SIG-M5 treated with dmso at 0.1 percent for 504 hours (cell line): ENCODE data around the gene RABGAP1.

ENCODE experiments used
- DNase-seq: peaks from one replicate; lab custom pipeline; 2025; ENCODE audit not compliant: unreplicated experiment; lab: John Stamatoyannopoulos, UW

Gene RABGAP1

GRCh38 chr9:123044586-123044985 is 103.8 kb downstream of the RABGAP1 start:
- no peak for DNase-seq

GRCh38 chr9:123046406-123047195 is 105.8 kb downstream of the RABGAP1 start:
- DNase-seq, result no peak

- no peak for DNase-seq
These were observed 107.9 kb downstream of the RABGAP1 start for GRCh38 chr9:123048748-123049147.

DNA sequence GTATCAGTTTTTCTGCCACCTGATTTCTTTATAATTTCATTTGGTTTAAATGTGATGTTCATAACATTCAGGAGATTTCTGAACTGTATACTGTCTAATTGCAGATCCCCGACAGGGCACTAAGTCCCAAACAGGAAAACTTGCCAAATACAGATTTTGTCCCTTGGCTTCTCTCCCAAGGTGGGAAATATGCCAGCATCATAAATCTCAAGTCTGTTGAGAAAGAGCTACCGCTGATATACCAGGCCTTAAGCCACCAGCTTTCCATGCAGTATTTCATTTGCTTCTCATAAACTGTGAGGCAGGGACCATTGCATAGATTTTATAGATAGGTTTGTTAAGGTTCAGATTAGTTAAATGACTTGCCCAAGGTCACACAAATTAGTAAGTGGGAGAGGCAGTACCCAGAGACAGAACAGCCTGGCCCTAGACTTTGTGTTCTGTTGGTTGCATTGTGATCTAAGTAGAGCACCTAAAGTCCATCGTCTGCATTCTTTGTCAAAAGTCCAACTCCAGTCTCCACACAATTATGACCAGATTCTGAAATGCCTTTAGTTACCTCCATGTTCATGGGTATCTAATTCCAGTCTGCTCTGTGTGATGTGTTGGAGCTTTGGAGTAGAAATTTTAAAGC is 108.9 kb downstream of the RABGAP1 start:
- no peak for DNase-seq

- DNase-seq, result no peak
These were observed 112.2 kb downstream of the RABGAP1 start for GRCh38 chr9:123053046-123053445.

GRCh38 chr9:123053711-123054110 is 112.9 kb downstream of the RABGAP1 start:
- DNase-seq, result no peak

- DNase-seq, result no peak
These were observed 118.0 kb downstream of the RABGAP1 start for GRCh38 chr9:123058834-123059233.

DNA sequence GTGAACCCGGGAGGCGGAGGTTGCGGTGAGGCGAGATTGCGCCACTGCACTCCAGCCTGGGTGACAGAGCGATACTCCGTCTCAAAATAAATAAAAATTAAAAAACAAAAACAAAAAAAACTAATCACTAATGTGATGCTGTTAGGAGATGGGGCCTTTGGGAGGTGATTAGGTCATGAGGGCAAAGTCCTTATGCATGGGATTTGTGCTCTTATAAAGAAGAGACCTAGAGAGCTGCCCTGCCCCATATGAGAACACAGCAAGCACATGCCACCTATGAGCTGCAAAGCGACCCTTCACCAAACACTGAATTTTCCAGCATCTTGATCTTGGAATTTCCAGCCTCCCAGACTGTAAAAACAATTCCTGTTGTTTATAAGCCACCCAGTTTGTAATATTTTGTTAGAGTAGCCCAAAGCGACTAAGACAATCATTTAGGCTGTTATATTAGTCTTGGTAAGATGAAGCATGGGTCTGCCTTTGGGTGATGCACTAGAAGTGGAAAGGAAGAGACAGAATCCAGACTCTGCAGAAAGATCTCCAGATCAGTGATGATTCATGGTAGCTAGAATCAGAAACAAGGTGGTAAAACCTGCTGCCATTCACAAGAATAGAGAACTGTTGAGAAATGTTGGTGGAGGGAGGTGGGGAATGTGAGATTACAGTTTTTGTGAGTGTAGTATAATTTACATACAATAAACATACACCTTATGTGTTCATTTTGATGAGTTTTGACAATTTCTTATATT is 118.8 kb downstream of the RABGAP1 start:
- no peak for DNase-seq

GRCh38 chr9:123061216-123061615 is 120.4 kb downstream of the RABGAP1 start:
- no peak for DNase-seq

DNA sequence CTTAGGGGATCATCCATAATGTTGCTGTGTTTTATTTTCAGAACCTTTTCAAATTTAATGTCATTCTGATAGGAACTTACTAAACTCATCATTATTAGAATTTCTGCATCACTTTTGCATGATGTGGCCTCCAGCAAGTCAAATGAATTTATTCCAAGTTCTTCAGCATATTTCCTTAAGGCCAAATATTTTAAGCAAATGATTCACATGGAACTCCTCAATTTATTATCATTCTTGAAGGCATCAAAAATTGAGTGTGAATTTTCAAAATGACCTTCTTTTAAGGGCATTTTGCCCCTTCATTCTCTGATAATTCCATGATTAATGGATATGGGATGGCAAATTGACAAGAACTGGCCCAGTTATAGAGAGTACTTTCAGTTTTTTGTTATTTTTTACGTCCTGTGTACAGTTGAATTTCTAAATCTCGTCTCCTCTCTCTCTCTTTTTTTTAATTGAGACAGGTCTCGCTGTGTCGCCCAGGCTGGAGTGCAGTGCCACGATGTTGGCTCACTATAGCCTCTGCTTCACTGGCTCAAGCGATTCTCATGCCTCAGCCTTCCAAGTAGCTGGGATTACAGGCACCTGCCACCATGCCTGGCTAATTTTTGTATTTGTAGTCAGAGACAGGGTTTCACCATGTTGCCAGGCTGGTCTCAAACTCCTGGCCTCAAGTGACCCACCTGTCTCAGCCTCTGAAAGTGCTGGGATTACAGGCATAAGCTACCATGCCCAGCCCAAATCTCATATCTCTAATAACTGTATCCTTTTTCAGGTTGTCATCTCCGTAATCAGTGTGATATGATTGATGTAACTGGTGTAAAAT is 121.7 kb downstream of the RABGAP1 start:
- no peak for DNase-seq

DNA sequence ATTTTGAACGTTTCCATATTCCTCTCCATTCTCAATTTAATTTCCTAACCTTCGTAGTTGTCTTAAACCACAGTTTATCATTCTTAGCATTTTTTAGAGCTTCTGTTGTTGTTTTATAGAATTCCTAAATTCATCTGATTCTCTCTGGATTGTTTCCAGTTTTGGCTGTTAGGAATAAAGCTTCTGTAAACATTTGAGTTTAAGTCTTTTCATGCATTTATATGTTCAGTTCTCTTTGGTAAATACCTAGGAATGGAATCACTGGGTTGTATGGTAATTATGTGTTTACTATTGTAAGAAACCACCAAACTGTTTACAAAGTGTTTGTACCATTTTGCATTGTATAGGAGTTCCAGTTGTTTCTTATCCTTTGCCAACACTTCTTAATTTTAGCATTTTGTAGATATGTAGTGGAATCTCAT is 122.4 kb downstream of the RABGAP1 start:
- DNase-seq, result no peak

DNA sequence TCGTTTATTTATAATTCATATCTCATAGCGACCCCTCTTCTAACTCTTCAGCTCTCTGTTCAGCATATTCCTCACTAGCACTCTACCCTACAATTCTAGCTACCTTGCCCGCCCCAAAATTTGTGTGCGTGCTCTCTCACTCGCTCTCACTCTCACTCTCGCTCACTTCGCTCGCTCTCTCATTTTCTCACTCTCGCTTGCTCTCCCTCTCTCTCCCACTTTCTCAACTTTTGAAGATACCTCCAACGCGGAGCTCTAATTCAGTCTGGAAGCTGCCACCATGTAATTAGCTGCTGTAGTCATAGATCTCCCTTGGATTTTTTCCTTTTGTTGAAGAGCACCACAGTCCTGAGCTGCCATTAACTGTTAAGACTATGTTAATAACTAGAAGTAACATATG is 123.1 kb downstream of the RABGAP1 start:
- no peak for DNase-seq

- DNase-seq, result no peak
These were observed 123.9 kb downstream of the RABGAP1 start for GRCh38 chr9:123064716-123065115.

GRCh38 chr9:123065196-123065595 is 124.4 kb downstream of the RABGAP1 start:
- no peak for DNase-seq

DNA sequence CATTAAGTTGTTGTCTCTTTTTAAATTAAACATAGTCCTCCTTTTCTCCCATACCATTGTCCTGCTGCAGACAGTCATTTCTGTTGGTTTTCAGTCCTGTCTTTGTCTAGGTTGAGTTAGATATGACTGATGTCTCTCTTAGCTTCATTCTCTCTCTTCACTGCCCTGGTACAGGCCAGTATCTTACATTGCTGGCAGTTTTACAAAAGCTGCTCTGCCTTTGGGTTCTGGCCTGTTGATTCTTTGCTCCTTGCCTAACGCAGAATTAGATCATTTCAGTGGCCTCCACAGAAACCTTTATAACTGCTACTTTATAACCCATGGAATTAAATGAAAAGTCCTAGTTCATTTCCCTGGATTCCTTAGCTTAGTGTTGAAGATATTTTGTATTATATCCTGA is 126.3 kb downstream of the RABGAP1 start:
- no peak for DNase-seq

- no peak for DNase-seq
These were observed 128.2 kb downstream of the RABGAP1 start for GRCh38 chr9:123069010-123069481.

DNA sequence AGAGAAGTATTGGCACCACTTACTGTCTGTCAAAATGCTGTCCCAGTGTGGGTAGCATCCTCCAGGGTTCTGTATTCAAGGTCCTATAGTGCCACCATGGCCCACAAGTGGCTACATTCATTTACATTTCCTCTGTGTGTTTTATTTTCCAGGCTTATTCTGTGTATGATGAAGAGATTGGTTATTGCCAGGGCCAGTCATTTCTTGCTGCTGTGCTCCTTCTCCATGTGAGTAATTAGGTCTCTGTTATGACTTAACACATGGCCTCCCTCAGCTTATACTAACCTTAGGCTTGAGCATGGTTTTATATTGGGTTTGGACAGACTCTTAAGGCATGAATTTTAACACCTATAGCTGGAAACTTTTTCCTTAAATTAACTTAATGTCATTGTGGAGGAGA is 129.4 kb downstream of the RABGAP1 start:
- no peak for DNase-seq

DNA sequence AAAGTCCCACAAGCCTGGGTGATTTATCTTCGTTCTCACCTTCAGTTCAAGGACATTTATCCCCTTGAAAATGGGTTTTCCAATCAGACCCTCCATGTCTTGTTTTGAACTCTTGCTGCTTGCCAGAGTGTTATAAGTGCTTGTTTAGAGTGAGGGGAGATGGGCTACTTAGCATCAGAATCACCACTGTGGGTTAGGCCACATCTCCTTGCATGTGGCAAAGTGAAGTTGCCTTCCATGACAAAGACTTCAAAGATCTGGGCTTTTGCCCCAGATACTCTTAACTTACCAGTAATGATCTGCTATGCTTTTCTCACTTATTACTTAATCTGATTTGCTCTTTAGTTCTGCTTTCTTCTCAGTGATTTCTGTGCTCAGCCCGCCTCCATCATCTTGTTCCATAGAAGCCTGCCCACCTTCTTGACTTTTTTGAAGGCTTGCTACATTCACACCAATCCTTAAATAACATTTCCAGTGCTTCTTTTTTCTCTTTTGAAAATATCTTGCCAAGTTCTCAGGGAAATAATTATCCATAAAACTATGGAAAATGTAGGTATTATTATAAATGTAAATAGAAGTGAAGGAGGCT is 131.7 kb downstream of the RABGAP1 start:
- DNase-seq, result no peak

DNA sequence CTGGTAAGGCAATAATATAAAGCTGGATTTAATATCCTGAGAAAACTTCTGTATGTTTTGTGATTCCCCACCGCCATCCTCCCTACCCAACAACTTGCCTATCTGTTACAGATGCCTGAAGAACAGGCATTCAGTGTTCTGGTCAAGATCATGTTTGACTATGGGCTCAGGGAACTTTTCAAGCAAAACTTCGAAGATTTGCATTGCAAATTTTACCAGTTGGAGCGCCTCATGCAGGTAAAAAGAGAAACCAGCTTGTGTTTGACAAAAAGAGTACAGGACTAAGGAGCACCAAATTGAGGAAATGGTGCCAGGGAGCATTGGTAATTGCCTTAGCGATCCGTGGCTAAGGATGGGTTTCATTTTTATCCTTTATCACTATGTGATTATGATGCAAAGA is 132.6 kb downstream of the RABGAP1 start:
- no peak for DNase-seq

- DNase-seq, result no peak
These were observed 133.2 kb downstream of the RABGAP1 start for GRCh38 chr9:123073991-123074422.

DNA sequence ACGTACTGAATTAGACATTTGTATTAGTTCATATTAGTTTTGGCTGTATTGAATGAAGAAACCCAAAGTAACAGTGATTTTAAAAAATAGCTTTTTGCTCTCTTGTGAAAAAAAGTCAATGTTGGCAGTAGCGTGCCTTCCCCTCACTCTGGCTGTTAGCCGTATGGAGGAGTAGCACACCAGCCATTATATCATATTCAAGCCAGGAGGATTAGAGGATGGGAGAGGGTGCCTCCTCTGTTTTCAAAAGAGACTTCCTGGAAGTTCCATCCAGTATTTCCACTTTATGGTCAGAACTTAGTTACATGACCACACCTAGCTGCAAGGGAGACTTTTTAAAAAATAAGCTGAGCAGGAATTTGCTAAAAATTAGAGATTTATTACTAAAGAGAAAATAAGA is 133.8 kb downstream of the RABGAP1 start:
- no peak for DNase-seq
